ENCODE data around the gene RESP18. TPM values are rescaled to one million over a fixed set of nuclear protein-coding genes. Genes with fewer than 3 reads are reported as not detected.

RESP18 gene
- total RNA-seq, 1 experiment from 2014 or later: not detected

GRCh38 chr2:219362524-219363164 lies 30.1 kb upstream of the RESP18 start:
- Mint-ChIP-seq H3K27me3 (ENCODE audit: insufficient read depth, unreplicated experiment) (peaks cover 2% of the 10 kb centered on the region), H3K4me1 (ENCODE audit: low read depth, unreplicated experiment) (no peaks in the 10 kb centered on the region), H3K27ac (ENCODE audit: unreplicated experiment) (no peak overlapping the region), H3K4me3 (ENCODE audit: unreplicated experiment) (no peak overlapping the region), H3K36me3 (ENCODE audit: insufficient read depth, unreplicated experiment) (no peaks in the 10 kb centered on the region), H3K9me3 (ENCODE audit: unreplicated experiment) (no peaks in the 10 kb centered on the region)
- ChIA-PET POLR2A (no interaction called here), CTCF (no interaction called here)
- Histone ChIP-seq H3K4me1 (no peaks in the 10 kb centered on the region), H3K4me3 (ENCODE audit: low read depth, low read length) (no peak overlapping the region), H3K36me3 (ENCODE audit: control insufficient read depth, insufficient read depth, low read length) (no peaks in the 10 kb centered on the region), H3K27me3 (replicated peaks; ENCODE audit: control insufficient read depth, insufficient read depth, low read length) (no peaks in the 10 kb centered on the region; the same call in 1 of the 2 replicates), H3K9me3 (no peaks in the 10 kb centered on the region)
- BruUV-seq (replicated peaks): no TSS peak
- TF ChIP-seq, protein P1, sequence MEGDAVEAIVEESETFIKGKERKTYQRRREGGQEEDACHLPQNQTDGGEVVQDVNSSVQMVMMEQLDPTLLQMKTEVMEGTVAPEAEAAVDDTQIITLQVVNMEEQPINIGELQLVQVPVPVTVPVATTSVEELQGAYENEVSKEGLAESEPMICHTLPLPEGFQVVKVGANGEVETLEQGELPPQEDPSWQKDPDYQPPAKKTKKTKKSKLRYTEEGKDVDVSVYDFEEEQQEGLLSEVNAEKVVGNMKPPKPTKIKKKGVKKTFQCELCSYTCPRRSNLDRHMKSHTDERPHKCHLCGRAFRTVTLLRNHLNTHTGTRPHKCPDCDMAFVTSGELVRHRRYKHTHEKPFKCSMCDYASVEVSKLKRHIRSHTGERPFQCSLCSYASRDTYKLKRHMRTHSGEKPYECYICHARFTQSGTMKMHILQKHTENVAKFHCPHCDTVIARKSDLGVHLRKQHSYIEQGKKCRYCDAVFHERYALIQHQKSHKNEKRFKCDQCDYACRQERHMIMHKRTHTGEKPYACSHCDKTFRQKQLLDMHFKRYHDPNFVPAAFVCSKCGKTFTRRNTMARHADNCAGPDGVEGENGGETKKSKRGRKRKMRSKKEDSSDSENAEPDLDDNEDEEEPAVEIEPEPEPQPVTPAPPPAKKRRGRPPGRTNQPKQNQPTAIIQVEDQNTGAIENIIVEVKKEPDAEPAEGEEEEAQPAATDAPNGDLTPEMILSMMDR (IDR thresholded peaks at IDR 0.05; ENCODE audit: insufficient read depth in 1 of 2, low read depth in 1 of 2, low read length in 1 of 2, severe bottlenecking in 1 of 2, unreplicated experiment in 1 of 2): no peak
- intact Hi-C loops (cut with micrococcal nuclease; ENCODE audit: unreplicated experiment): no loop called here
- DNase-seq: no peak

GRCh38 chr2:219362072-219362471 lies 29.5 kb upstream of the RESP18 start:
- H3K27ac Mint-ChIP-seq (ENCODE audit: unreplicated experiment): no peak overlapping the region
- H3K27me3 Mint-ChIP-seq (ENCODE audit: insufficient read depth, unreplicated experiment): peaks cover 2% of the 10 kb centered on the region
- Histone ChIP-seq H3K4me1 (no peaks in the 10 kb centered on the region), H3K9me3 (no peaks in the 10 kb centered on the region), H3K36me3 (ENCODE audit: control insufficient read depth, insufficient read depth, low read length) (no peaks in the 10 kb centered on the region), H3K4me3 (ENCODE audit: low read depth, low read length) (no peak overlapping the region), H3K27me3 (replicated peaks; ENCODE audit: control insufficient read depth, insufficient read depth, low read length) (no peaks in the 10 kb centered on the region; the same call in 1 of the 2 replicates)
- intact Hi-C loops (cut with micrococcal nuclease; ENCODE audit: unreplicated experiment): no loop called here
- TF ChIP-seq, protein P1 (IDR thresholded peaks at IDR 0.05; ENCODE audit: insufficient read depth in 1 of 2, low read depth in 1 of 2, low read length in 1 of 2, severe bottlenecking in 1 of 2, unreplicated experiment in 1 of 2): no peak
- no peak for DNase-seq
- BruUV-seq (replicated peaks): no TSS peak
- H3K4me3 Mint-ChIP-seq (ENCODE audit: unreplicated experiment): no peak overlapping the region
- POLR2A ChIA-PET: no interaction called here
- CTCF ChIA-PET: no interaction called here
- H3K4me1 Mint-ChIP-seq (ENCODE audit: low read depth, unreplicated experiment): no peaks in the 10 kb centered on the region
- H3K36me3 Mint-ChIP-seq (ENCODE audit: insufficient read depth, unreplicated experiment): no peaks in the 10 kb centered on the region
- no peaks in the 10 kb centered on the region for H3K9me3 Mint-ChIP-seq (ENCODE audit: unreplicated experiment)

DNA sequence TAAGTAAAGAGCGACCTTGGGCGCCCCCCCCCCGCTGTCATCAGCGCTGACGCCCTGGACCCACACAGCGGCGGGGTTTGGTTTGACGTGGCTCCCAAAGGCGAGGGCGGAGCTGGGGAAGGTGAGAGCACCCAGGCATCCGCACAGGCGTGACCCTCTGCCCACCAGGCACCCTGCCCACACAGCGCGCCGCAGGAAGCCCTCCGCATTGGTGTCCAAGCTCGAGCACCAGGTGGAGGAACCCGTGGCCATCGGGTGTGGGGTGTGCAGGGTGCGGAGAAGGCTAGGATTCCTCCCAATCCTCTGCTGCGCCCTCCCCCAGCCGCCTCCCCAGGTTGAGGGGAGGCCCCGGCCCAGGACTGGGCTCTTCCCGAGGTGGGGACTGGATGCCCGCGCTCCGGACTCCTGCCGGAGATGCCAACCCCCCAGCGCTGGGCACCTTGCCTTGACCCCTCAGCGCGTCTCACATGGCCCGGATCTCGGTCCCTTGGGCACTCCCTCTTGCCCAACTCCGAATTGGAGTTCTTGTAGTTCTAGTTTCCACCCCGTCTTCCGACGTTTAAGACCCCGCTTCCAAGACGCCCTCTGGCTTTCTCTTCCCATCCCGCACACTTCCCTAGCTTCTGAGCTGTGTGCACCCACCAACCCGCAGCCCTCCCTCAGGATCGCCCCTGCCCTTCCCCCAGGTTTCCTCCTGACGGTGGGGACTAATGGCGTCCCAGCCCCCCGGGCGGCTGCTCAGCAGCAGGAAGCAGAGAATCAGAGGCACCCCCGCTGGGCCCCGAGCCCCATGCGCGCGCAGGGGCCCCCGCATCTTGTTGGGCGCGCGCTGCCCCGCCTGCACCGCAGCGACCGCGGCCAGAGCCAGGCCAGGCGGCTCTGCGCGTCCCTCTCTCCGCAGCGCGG lies 25.9 kb upstream of the RESP18 start:
- Mint-ChIP-seq H3K27me3 (ENCODE audit: insufficient read depth, unreplicated experiment) (peaks cover 5% of the 10 kb centered on the region), H3K36me3 (ENCODE audit: insufficient read depth, unreplicated experiment) (no peaks in the 10 kb centered on the region), H3K4me3 (ENCODE audit: unreplicated experiment) (no peak overlapping the region), H3K27ac (ENCODE audit: unreplicated experiment) (no peak overlapping the region), H3K9me3 (ENCODE audit: unreplicated experiment) (no peaks in the 10 kb centered on the region), H3K4me1 (ENCODE audit: low read depth, unreplicated experiment) (no peaks in the 10 kb centered on the region)
- Histone ChIP-seq H3K4me3 (ENCODE audit: low read depth, low read length) (no peak overlapping the region), H3K27me3 (replicated peaks; ENCODE audit: control insufficient read depth, insufficient read depth, low read length) (no peaks in the 10 kb centered on the region; the same call in 1 of the 2 replicates), H3K4me1 (no peaks in the 10 kb centered on the region), H3K9me3 (no peaks in the 10 kb centered on the region), H3K36me3 (ENCODE audit: control insufficient read depth, insufficient read depth, low read length) (no peaks in the 10 kb centered on the region)
- intact Hi-C loops (cut with micrococcal nuclease; ENCODE audit: unreplicated experiment): no loop called here
- ChIA-PET POLR2A (no interaction called here), CTCF (interaction anchor here (0.6 kb wide), 1 partner anchor 171 kb away, joined by 4 read pairs; no protein-coding TSS in a partner anchor)
- no peak for DNase-seq
- TF ChIP-seq, protein P1 (IDR thresholded peaks at IDR 0.05; ENCODE audit: insufficient read depth in 1 of 2, low read depth in 1 of 2, low read length in 1 of 2, severe bottlenecking in 1 of 2, unreplicated experiment in 1 of 2): no peak
- no TSS peak for BruUV-seq (replicated peaks)
